ENCODE data around the gene MYH7.

GRCh38 chr14:23372509-23372908 lies 63.0 kb downstream of the MYH7 start, which contains the start of gene IL25:
- TF ChIP-seq CTCF (conservative IDR thresholded peaks at IDR 0.05) (no peak), ZFX (IDR thresholded peaks at IDR 0.05) (no peak)

Data from C4-2B (cell line).